Measurements from ENCODE around the gene ZNF442.
"Not testable (repeated sequence)": the region's sequence is repeated elsewhere in the genome, so short reads cannot be mapped to it uniquely, and the experiment has no call there.

Gene ZNF442

DNA sequence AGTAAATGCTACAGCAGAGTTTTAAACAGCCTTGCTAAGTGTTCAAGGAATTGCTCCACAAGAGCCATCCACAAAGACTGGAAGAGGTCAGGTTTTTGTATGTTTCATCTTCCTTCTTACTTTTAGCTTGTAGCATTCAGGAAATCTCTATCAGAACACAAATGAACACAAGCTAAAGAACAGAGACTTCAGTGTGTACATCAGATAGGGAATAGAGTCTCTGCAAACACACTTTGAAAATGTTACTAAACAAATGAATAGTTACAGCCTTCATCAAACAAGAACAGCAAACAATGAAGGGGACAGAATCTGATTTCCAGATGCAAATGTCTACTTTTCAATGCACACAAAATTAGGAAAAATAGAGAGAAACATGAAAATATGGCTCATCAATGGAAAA, 39.8 kb downstream of the ZNF442 start:
- no peak for FAIRE-seq

DNA sequence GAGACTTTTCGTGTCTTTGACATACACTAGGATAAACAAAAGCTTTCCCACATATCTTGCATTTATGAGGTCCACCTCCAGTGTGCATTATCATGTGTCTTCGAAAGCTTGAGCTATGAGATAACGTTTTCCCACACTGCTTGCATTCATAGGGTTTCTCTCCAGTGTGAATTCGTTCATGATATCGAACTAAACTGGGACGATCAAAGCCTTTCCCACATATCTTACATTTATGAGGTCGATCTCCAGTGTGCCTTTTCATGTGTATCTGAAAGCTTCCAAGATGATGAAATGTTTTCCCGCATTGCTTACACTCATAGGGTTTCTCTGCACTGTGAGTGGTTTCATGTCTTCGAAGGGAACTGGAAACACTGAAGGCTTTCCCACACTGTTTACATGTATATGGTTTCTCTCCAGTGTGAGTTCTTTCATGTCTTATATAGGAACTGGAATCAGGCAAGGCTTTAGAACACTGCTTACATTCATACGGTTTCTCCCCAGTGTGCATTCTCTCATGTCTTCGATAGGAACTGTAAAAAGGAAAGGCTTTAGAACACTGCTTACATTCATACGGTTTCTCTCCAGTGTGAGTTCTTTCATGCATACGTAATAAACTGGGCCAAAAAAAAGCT, 46.6 kb downstream of the ZNF442 start:
- no peak for FAIRE-seq

DNA sequence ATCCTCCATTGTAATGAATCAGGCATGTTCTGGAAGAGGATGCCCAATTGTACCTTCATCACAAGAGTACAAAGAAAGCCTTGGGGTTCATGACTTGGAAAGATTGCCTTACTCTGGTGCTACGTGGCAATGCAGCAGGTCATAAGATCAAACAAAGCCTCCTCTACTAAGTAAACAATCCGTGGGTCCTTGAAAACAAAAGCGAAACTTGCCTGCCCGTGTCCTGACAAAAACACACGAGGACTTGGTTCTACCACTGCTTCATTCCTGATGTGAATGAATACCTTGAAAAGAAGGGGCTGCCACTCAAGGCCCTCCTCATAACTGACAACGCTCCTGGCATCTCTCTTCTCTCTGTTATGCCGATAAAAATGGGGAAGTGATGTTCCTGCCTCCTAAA, 50.9 kb downstream of the ZNF442 start:
- no peak for FAIRE-seq

DNA sequence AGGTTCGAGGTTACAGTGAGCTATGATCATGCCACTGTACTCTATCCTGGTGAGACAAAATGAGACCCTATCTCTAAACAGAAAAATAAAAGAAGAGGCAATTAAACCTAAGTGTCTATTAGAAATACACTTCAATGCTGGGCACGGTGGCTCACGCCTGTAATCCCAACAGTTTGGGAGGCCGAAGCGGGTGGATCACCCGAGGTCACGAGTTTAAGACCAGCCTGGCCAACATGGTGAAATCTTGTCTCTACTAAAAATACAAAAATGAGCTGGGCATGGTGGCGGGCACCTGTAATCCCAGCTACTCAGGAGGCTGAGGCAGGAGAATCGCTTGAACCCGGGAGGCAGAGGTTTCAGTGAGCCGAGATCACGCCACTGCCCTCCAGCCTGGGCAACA, 56.6 kb downstream of the ZNF442 start:
- FAIRE-seq, result not testable (repeated sequence)

All from TTC549 (cell line).